WTC11 (cell line): Measurements from ENCODE around the gene RSRC1.

Experiments used
- ARID4B ChIP-seq: sonication (generic); formaldehyde crosslinking; IDR thresholded peaks from 2 replicates; pipeline ENCODE4 v1.8.0; 2023; ENCODE audit warnings: missing genetic modification reagents, mild to moderate bottlenecking, borderline replicate concordance
- CREM ChIP-seq: sonication (generic); formaldehyde crosslinking; IDR thresholded peaks from 2 replicates; pipeline ENCODE4 v1.8.1; 2022; ENCODE audit warnings: mild to moderate bottlenecking, missing genetic modification reagents, moderate library complexity
- CTCF ChIP-seq: fragments of 200-600 bp; IDR thresholded peaks from 2 replicates; pipeline ENCODE4 v1.8.0; 2022; ENCODE audit warnings: antibody characterized with exemption
- FOXP1 ChIP-seq: sonication (generic); formaldehyde crosslinking; IDR thresholded peaks from 2 replicates; pipeline ENCODE4 v1.8.0; 2022; ENCODE audit warnings: missing genetic modification reagents, mild to moderate bottlenecking, moderate library complexity, borderline replicate concordance
- MAX ChIP-seq: sonication (generic); formaldehyde crosslinking; IDR thresholded peaks from 2 replicates; pipeline ENCODE4 v1.8.0; 2022; ENCODE audit warnings: mild to moderate bottlenecking, missing genetic modification reagents
- NFATC4 ChIP-seq: fragments of 250-450 bp; sonication (Bioruptor Pico); IDR thresholded peaks from 2 replicates; pipeline ENCODE4 v1.9.0; 2021; ENCODE audit warnings: mild to moderate bottlenecking
- RORB ChIP-seq: fragments of 250-450 bp; sonication (Bioruptor Pico); IDR thresholded peaks from 2 replicates; pipeline ENCODE4 v1.9.0; 2021; ENCODE audit warnings: mild to moderate bottlenecking
- TCF7 ChIP-seq: sonication (generic); formaldehyde crosslinking; IDR thresholded peaks from 2 replicates; pipeline ENCODE4 v1.8.0; 2022; ENCODE audit warnings: mild to moderate bottlenecking, low read depth, missing genetic modification reagents, moderate library complexity
- TEAD4 ChIP-seq: sonication (generic); formaldehyde crosslinking; IDR thresholded peaks from 2 replicates; pipeline ENCODE4 v1.8.0; 2022; ENCODE audit warnings: mild to moderate bottlenecking, missing genetic modification reagents
- USF2 ChIP-seq: sonication (generic); formaldehyde crosslinking; IDR thresholded peaks from 2 replicates; pipeline ENCODE4 v1.8.1; 2023; ENCODE audit warnings: mild to moderate bottlenecking, missing genetic modification reagents, moderate library complexity
- ZNF317 ChIP-seq: sonication (generic); formaldehyde crosslinking; IDR thresholded peaks from 2 replicates; pipeline ENCODE4 v1.8.1; 2023; ENCODE audit warnings: low read depth, mild to moderate bottlenecking, moderate library complexity, missing genetic modification reagents, borderline replicate concordance
- TF ChIP-seq, protein P1 (sequence below): sonication (generic); formaldehyde crosslinking; IDR thresholded peaks from 2 replicates; pipeline ENCODE4 v1.8.1; 2023; ENCODE audit warnings: mild to moderate bottlenecking, missing genetic modification reagents, moderate library complexity
- TF ChIP-seq, protein P2 (sequence below): sonication (generic); formaldehyde crosslinking; IDR thresholded peaks from 2 replicates; pipeline ENCODE4 v1.8.1; 2023; ENCODE audit warnings: mild to moderate bottlenecking, missing genetic modification reagents

GRCh38 chr3:158528076-158528674, 418.3 kb downstream of the RSRC1 start:
- TF ChIP-seq CTCF (no peak), RORB (CRISPR knock-in tag) (no peak), MAX (CRISPR knock-in tag) (no peak), NFATC4 (CRISPR knock-in tag) (no peak), CREM (no peak), TEAD4 (CRISPR knock-in tag) (no peak), ARID4B (CRISPR knock-in tag) (no peak), TCF7 (CRISPR knock-in tag) (no peak), USF2 (CRISPR knock-in tag) (no peak), FOXP1 (CRISPR knock-in tag) (no peak), ZNF317 (CRISPR knock-in tag) (no peak)
- TF ChIP-seq, protein P1, sequence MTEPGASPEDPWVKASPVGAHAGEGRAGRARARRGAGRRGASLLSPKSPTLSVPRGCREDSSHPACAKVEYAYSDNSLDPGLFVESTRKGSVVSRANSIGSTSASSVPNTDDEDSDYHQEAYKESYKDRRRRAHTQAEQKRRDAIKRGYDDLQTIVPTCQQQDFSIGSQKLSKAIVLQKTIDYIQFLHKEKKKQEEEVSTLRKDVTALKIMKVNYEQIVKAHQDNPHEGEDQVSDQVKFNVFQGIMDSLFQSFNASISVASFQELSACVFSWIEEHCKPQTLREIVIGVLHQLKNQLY (CRISPR knock-in tag), result no peak
- TF ChIP-seq, protein P2, sequence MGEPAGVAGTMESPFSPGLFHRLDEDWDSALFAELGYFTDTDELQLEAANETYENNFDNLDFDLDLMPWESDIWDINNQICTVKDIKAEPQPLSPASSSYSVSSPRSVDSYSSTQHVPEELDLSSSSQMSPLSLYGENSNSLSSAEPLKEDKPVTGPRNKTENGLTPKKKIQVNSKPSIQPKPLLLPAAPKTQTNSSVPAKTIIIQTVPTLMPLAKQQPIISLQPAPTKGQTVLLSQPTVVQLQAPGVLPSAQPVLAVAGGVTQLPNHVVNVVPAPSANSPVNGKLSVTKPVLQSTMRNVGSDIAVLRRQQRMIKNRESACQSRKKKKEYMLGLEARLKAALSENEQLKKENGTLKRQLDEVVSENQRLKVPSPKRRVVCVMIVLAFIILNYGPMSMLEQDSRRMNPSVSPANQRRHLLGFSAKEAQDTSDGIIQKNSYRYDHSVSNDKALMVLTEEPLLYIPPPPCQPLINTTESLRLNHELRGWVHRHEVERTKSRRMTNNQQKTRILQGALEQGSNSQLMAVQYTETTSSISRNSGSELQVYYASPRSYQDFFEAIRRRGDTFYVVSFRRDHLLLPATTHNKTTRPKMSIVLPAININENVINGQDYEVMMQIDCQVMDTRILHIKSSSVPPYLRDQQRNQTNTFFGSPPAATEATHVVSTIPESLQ (CRISPR knock-in tag), result no peak
